Loucy (cell line): ENCODE data around the gene TPCN1.

Experiments used
- CTCF ChIP-seq: fragments of 200-600 bp; sonication (generic); conservative IDR thresholded peaks from 2 replicates; pipeline ENCODE4 v1.5.1; 2014; ENCODE audit warnings: mild to moderate bottlenecking, antibody characterized with exemption, low read length
- EZH2phosphoT487 ChIP-seq: fragments of 200-600 bp; IDR thresholded peaks from 2 replicates; pipeline ENCODE4 v1.6.1; 2018; ENCODE audit warnings: antibody characterized with exemption, mild to moderate bottlenecking, moderate library complexity, borderline replicate concordance

DNA sequence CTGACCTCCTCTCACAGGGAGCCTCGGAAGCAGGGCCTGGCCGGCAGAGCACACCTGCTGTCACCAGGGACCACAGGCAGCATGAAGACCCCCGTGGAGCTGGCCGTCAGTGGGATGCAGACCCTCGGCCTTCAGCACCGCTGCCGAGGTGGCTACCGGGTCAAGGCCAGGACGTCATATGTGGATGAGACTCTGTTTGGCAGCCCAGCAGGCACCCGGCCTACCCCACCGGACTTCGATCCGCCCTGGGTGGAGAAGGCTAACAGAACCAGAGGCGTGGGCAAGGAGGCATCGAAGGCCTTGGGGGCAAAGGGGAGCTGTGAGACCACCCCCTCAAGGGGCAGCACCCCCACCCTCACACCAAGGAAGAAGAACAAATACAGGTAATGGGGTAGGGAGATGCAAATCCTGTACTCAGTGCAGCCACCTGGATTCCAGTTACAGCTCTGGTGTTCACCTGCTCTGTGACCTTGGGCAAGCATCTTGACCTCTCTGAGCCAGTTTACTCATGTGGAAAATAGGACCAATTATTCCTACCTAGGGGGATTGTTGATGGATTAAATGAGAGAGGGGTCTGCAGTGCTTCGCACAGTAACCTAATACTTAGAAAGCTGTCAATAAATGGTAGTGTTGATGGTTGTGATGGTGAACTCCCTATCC lies 34.5 kb upstream of the TPCN1 start:
- no peak for TF ChIP-seq CTCF
- TF ChIP-seq EZH2phosphoT487, result no peak
